ENCODE measurements around the gene TLDC2.

GRCh38 chr20:36919715-36920333 is 43.9 kb downstream of the TLDC2 start:
- TF ChIP-seq CTCF (IDR thresholded peaks at IDR 0.05; ENCODE audit: insufficient read depth, low read length) (peak; percentile 88), POLR2AphosphoS5 (IDR thresholded peaks at IDR 0.05; ENCODE audit: low read depth) (no peak), SPI1 (IDR thresholded peaks at IDR 0.05; ENCODE audit: borderline replicate concordance, low read depth) (no peak), REST (IDR thresholded peaks at IDR 0.05; ENCODE audit: insufficient replicate concordance, low read depth) (no peak)
